ENCODE measurements around the gene TEX29. TPM values are rescaled to one million over a fixed set of nuclear protein-coding genes. Genes with fewer than 3 reads are reported as not detected.

TEX29 gene
- total RNA-seq, 1 donor from 2014 or later, result 0.81 TPM

DNA sequence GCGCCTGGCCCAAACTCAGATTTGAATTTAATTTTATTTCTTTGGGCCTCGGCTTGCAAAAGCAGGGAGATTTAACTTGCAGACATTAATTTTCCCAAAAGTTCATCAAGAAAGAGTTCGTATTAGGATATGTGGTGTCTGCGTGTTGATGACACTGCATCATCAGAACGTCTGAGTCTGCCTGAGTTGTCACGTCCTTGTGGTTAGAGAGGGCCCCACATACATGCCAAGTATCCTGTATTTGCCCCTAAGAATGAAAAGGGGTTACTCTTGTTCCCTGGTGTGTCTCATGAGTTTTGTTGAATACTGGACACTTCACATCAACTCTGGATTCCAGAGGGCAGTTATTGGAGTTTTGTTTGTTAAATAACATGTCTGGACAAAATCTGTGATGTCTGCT lies 5.6 kb upstream of the TEX29 start:
- H3K4me3 ChIP-seq, result no peak overlapping the region
- intact Hi-C loops (cut with DNase I), result no loop called here
- H3K4me1 ChIP-seq, result no peaks in the 10 kb centered on the region
- TF ChIP-seq, protein P1, sequence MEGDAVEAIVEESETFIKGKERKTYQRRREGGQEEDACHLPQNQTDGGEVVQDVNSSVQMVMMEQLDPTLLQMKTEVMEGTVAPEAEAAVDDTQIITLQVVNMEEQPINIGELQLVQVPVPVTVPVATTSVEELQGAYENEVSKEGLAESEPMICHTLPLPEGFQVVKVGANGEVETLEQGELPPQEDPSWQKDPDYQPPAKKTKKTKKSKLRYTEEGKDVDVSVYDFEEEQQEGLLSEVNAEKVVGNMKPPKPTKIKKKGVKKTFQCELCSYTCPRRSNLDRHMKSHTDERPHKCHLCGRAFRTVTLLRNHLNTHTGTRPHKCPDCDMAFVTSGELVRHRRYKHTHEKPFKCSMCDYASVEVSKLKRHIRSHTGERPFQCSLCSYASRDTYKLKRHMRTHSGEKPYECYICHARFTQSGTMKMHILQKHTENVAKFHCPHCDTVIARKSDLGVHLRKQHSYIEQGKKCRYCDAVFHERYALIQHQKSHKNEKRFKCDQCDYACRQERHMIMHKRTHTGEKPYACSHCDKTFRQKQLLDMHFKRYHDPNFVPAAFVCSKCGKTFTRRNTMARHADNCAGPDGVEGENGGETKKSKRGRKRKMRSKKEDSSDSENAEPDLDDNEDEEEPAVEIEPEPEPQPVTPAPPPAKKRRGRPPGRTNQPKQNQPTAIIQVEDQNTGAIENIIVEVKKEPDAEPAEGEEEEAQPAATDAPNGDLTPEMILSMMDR (IDR thresholded peaks at IDR 0.05), result no peak
- no peaks in the 10 kb centered on the region for H3K36me3 ChIP-seq
- no peak for DNase-seq
- H3K27ac ChIP-seq, result no peak overlapping the region
- no peaks in the 10 kb centered on the region for H3K27me3 ChIP-seq
- no peaks in the 10 kb centered on the region for H3K9me3 ChIP-seq
- ATAC-seq, result no peak

DNA sequence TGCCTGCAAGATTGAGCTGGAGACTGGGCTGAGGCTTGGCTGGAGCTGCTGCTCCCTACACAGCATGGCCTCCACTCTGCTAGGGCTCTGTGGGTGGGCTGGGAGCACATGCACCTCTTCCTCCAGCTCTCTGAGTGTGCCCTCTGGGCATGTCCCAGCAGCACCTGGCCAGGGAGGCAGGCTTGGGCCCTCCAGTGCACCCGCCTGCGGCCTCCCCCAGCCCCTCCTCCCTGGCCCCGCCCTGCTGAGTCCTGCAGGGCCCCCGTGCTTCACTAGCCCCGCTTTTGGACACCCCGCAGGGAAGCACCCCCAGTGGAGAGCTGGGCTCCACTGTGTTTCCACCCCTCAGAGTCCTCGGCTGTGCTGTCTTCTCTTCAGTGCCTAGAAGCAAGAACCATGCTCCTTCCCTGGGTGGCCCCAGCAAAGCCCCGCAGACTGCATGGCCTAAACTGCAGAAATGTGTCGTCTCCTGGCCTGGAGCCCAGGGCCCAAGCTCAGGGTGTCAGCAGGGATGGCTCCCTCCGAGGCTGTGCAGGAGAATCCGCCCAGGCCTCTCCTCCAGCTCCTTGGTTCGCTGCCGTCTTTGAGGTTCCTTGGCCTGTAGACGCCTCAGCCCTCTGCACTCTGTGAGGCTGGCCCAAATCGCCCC lies 5.0 kb upstream of the TEX29 start:
- Histone ChIP-seq H3K36me3 (no peaks in the 10 kb centered on the region), H3K27ac (no peak overlapping the region), H3K27me3 (no peaks in the 10 kb centered on the region), H3K9me3 (no peaks in the 10 kb centered on the region), H3K4me3 (no peak overlapping the region), H3K4me1 (no peaks in the 10 kb centered on the region)
- ATAC-seq (no peak), DNase-seq (no peak)
- intact Hi-C loops (cut with DNase I), result no loop called here
- TF ChIP-seq, protein P1 (IDR thresholded peaks at IDR 0.05), result no peak

DNA sequence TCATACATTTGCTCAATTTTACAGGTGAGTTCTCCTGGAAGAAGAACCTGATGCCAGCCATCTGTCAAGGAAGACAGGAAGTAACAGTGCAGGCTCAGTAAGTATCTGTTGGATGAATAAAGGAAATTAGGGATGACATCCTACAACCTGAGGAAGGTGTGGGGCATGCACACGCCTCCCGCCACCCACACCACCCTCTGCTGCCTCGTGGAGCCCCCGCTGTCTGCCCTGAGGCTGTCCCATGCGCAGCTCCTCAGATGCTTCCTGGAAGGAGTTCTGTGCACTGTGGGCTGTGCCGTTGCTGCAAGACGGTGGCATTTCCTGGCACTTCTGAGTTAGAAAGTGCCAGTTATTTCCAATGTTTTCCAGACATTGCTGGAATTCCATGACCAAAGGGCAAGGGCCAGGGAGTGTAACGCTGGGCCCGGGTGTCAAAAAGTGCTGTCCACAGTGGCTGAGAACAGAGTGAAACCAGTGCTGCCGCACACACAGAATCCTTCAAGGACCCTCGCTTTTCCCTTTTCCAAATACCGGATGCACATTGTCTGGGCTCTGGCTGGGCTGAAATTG lies 4.2 kb upstream of the TEX29 start:
- DNase-seq, result no peak
- Histone ChIP-seq H3K9me3 (no peaks in the 10 kb centered on the region), H3K27ac (no peak overlapping the region), H3K4me1 (no peaks in the 10 kb centered on the region), H3K4me3 (no peak overlapping the region), H3K36me3 (no peaks in the 10 kb centered on the region), H3K27me3 (no peaks in the 10 kb centered on the region)
- ATAC-seq, result no peak
- intact Hi-C loops (cut with DNase I), result no loop called here
- TF ChIP-seq, protein P1 (IDR thresholded peaks at IDR 0.05), result no peak

- Histone ChIP-seq H3K4me3 (no peak overlapping the region), H3K27me3 (no peaks in the 10 kb centered on the region), H3K4me1 (no peaks in the 10 kb centered on the region), H3K36me3 (no peaks in the 10 kb centered on the region), H3K27ac (no peak overlapping the region), H3K9me3 (no peaks in the 10 kb centered on the region)
- DNase-seq (no peak), ATAC-seq (no peak)
- intact Hi-C loops (cut with DNase I), result no loop called here
- TF ChIP-seq, protein P1 (IDR thresholded peaks at IDR 0.05), result no peak
Observed at GRCh38 chr13:111317042-111317550, 3.3 kb upstream of the TEX29 start.

- TF ChIP-seq, protein P1 (IDR thresholded peaks at IDR 0.05), result no peak
- Histone ChIP-seq H3K27ac (no peak overlapping the region), H3K4me1 (no peaks in the 10 kb centered on the region), H3K9me3 (no peaks in the 10 kb centered on the region), H3K4me3 (no peak overlapping the region), H3K27me3 (no peaks in the 10 kb centered on the region), H3K36me3 (no peaks in the 10 kb centered on the region)
- DNase-seq, result no peak
- no peak for ATAC-seq
- intact Hi-C loops (cut with DNase I), result no loop called here
Observed at GRCh38 chr13:111317571-111318345, 2.7 kb upstream of the TEX29 start.

Data from upper lobe of right lung (tissue), 1 donor.